PC-9 (cell line): ENCODE results near the gene MAGI3.

ENCODE experiments used
- EZH2 ChIP-seq: fragments of 200-600 bp; sonication (generic); IDR thresholded peaks from 2 replicates; pipeline ENCODE4 v1.8.0; 2017; ENCODE audit warnings: antibody characterized with exemption, low read depth
- TF ChIP-seq, protein P1 (sequence below): fragments of 200-600 bp; sonication (generic); conservative IDR thresholded peaks from 2 replicates; pipeline ENCODE4 v1.6.1; 2017; ENCODE audit warnings: mixed run types, antibody characterized with exemption, mild to moderate bottlenecking, moderate library complexity

DNA sequence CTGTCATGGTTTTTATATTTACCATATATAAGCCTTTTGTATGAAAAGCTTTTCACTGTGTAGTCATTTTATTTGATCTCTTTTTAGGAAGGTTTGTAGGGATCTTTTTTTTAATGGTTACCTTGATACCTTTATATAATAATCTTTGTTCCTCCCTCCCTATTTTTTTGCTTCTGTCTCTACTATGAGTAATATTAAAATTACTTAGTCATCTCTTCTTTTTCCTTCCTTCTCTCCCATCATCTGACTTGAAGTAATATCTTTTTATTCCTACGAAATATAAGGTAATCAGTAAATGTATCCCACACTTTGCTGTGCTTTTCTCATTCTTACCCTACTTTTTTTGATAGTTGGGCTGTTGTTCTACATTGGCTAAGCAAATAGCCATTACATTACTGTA is 161.4 kb downstream of the MAGI3 start:
- TF ChIP-seq, protein P1, sequence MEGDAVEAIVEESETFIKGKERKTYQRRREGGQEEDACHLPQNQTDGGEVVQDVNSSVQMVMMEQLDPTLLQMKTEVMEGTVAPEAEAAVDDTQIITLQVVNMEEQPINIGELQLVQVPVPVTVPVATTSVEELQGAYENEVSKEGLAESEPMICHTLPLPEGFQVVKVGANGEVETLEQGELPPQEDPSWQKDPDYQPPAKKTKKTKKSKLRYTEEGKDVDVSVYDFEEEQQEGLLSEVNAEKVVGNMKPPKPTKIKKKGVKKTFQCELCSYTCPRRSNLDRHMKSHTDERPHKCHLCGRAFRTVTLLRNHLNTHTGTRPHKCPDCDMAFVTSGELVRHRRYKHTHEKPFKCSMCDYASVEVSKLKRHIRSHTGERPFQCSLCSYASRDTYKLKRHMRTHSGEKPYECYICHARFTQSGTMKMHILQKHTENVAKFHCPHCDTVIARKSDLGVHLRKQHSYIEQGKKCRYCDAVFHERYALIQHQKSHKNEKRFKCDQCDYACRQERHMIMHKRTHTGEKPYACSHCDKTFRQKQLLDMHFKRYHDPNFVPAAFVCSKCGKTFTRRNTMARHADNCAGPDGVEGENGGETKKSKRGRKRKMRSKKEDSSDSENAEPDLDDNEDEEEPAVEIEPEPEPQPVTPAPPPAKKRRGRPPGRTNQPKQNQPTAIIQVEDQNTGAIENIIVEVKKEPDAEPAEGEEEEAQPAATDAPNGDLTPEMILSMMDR = no peak
- TF ChIP-seq EZH2 = no peak
